HG02885 (cell line): ENCODE results near the gene TMEM132D.
"Not testable (repeated sequence)": the region's sequence is repeated elsewhere in the genome, so short reads cannot be mapped to it uniquely, and the experiment has no call there.

Source experiments
- ATAC-seq: cut with Tn5 transposase; IDR thresholded peaks from one replicate; pipeline ENCODE4 v1.9.1; 2021; ENCODE audit warnings: mild to moderate bottlenecking; ENCODE audit not compliant: unreplicated experiment, poor library complexity

TMEM132D gene

GRCh38 chr12:129550353-129550752, 353.5 kb downstream of the TMEM132D start:
- no peak for ATAC-seq

GRCh38 chr12:129549656-129550055, 354.2 kb downstream of the TMEM132D start:
- ATAC-seq: no peak

GRCh38 chr12:129549020-129549419, 354.8 kb downstream of the TMEM132D start:
- ATAC-seq: not testable (repeated sequence)

GRCh38 chr12:129544716-129545115, 359.1 kb downstream of the TMEM132D start:
- ATAC-seq: no peak

GRCh38 chr12:129540954-129541353, 362.9 kb downstream of the TMEM132D start:
- no peak for ATAC-seq

GRCh38 chr12:129540249-129540648, 363.6 kb downstream of the TMEM132D start:
- ATAC-seq: no peak

GRCh38 chr12:129538724-129539335, 365.0 kb downstream of the TMEM132D start:
- ATAC-seq: not testable (repeated sequence)

- no peak for ATAC-seq
Measured at GRCh38 chr12:129538137-129538536, 365.7 kb downstream of the TMEM132D start.

GRCh38 chr12:129534966-129535750, 368.7 kb downstream of the TMEM132D start:
- no peak for ATAC-seq

- ATAC-seq: no peak
Measured at GRCh38 chr12:129532707-129533499, 370.9 kb downstream of the TMEM132D start.

GRCh38 chr12:129532082-129532481, 371.7 kb downstream of the TMEM132D start:
- no peak for ATAC-seq

- ATAC-seq: no peak
Measured at GRCh38 chr12:129530984-129531383, 372.8 kb downstream of the TMEM132D start.

GRCh38 chr12:129530517-129530916, 373.3 kb downstream of the TMEM132D start:
- ATAC-seq: no peak

GRCh38 chr12:129527506-129527905, 376.3 kb downstream of the TMEM132D start:
- no peak for ATAC-seq

- ATAC-seq: no peak
Measured at GRCh38 chr12:129523621-129524020, 380.2 kb downstream of the TMEM132D start.

GRCh38 chr12:129520739-129521138, 383.1 kb downstream of the TMEM132D start:
- no peak for ATAC-seq

GRCh38 chr12:129503802-129504201, 400.0 kb downstream of the TMEM132D start:
- no peak for ATAC-seq

- no peak for ATAC-seq
Measured at GRCh38 chr12:129496226-129496625, 407.6 kb downstream of the TMEM132D start.

GRCh38 chr12:129494766-129495165, 409.1 kb downstream of the TMEM132D start:
- no peak for ATAC-seq

- no peak for ATAC-seq
Measured at GRCh38 chr12:129494260-129494659, 409.6 kb downstream of the TMEM132D start.

GRCh38 chr12:129489100-129489676, 414.6 kb downstream of the TMEM132D start:
- no peak for ATAC-seq
